ENCODE data around the gene TMEM260. TPM values are rescaled to one million over a fixed set of nuclear protein-coding genes. Genes with fewer than 3 reads are reported as not detected.
A peak's percentile ranks its signal among the peaks of the same experiment; 100 is the strongest.
"Not testable (repeated sequence)": the region's sequence is repeated elsewhere in the genome, so short reads cannot be mapped to it uniquely, and the experiment has no call there.

TMEM260 gene
- total RNA-seq, 1 donor from 2014 or later: 22.5 TPM

- H3K36me3 Mint-ChIP-seq (ENCODE audit: unreplicated experiment): no peaks in the 10 kb centered on the region
- TF ChIP-seq, protein P1, sequence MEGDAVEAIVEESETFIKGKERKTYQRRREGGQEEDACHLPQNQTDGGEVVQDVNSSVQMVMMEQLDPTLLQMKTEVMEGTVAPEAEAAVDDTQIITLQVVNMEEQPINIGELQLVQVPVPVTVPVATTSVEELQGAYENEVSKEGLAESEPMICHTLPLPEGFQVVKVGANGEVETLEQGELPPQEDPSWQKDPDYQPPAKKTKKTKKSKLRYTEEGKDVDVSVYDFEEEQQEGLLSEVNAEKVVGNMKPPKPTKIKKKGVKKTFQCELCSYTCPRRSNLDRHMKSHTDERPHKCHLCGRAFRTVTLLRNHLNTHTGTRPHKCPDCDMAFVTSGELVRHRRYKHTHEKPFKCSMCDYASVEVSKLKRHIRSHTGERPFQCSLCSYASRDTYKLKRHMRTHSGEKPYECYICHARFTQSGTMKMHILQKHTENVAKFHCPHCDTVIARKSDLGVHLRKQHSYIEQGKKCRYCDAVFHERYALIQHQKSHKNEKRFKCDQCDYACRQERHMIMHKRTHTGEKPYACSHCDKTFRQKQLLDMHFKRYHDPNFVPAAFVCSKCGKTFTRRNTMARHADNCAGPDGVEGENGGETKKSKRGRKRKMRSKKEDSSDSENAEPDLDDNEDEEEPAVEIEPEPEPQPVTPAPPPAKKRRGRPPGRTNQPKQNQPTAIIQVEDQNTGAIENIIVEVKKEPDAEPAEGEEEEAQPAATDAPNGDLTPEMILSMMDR (IDR thresholded peaks at IDR 0.05): no peak
- no peak overlapping the region for H3K27ac Mint-ChIP-seq (ENCODE audit: unreplicated experiment)
- DNase-seq (ENCODE audit: extremely low spot score, unreplicated experiment): peak; percentile 8
- no peaks in the 10 kb centered on the region for H3K4me1 Mint-ChIP-seq (ENCODE audit: unreplicated experiment)
- no peaks in the 10 kb centered on the region for H3K27me3 Mint-ChIP-seq (ENCODE audit: unreplicated experiment)
- no peak overlapping the region for H3K4me3 Mint-ChIP-seq (ENCODE audit: unreplicated experiment)
- H3K9me3 Mint-ChIP-seq (ENCODE audit: unreplicated experiment): peaks cover 4% of the 10 kb centered on the region
Measured at GRCh38 chr14:56687123-56687522, 107.5 kb downstream of the TMEM260 start.

DNA sequence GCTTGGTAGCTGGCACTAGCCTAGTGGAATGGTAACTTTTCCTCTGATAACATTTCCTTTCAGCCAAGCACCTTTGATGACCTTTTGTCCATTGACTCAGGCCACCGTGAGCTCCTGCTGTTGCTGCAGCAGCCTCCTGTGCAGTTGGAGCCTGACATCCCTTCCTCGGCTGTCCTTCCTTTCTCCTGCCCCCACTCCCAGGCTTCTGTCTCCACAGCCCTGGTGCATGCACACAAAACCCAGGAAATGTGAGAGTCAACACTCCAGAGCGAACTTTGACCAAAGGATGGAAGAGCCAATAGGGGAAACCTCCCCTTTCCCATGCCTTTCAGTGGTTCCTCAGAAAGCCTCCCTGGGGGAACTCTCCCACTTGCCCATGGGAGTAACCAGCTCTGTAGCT lies 115.0 kb downstream of the TMEM260 start:
- peak; percentile 8 for DNase-seq (ENCODE audit: extremely low spot score, unreplicated experiment)
- no peaks in the 10 kb centered on the region for H3K9me3 Mint-ChIP-seq (ENCODE audit: unreplicated experiment)
- no peak overlapping the region for H3K27ac Mint-ChIP-seq (ENCODE audit: unreplicated experiment)
- H3K27me3 Mint-ChIP-seq (ENCODE audit: unreplicated experiment): no peaks in the 10 kb centered on the region
- H3K4me3 Mint-ChIP-seq (ENCODE audit: unreplicated experiment): no peak overlapping the region
- H3K4me1 Mint-ChIP-seq (ENCODE audit: unreplicated experiment): no peaks in the 10 kb centered on the region
- TF ChIP-seq, protein P1 (IDR thresholded peaks at IDR 0.05): no peak
- no peaks in the 10 kb centered on the region for H3K36me3 Mint-ChIP-seq (ENCODE audit: unreplicated experiment)

- DNase-seq (ENCODE audit: extremely low spot score, unreplicated experiment): peak; percentile 51
- not testable (repeated sequence) for H3K4me3 Mint-ChIP-seq (ENCODE audit: unreplicated experiment); H3K27ac Mint-ChIP-seq (ENCODE audit: unreplicated experiment); H3K9me3 Mint-ChIP-seq (ENCODE audit: unreplicated experiment); H3K4me1 Mint-ChIP-seq (ENCODE audit: unreplicated experiment); H3K36me3 Mint-ChIP-seq (ENCODE audit: unreplicated experiment); H3K27me3 Mint-ChIP-seq (ENCODE audit: unreplicated experiment)
Measured at GRCh38 chr14:56695216-56695615, 115.6 kb downstream of the TMEM260 start.

Other genes with a start within 250 kb of the TMEM260 start
- not detected in 2 replicates for gene OTX2, start 230.7 kb downstream of the TMEM260 start, total RNA-seq

All from osteocyte (in vitro differentiated cells).